B cell (primary cell): Measurements from ENCODE around the gene GEMIN7. TPM values are rescaled to one million over a fixed set of nuclear protein-coding genes. Genes with fewer than 3 reads are reported as not detected.
A peak's percentile ranks its signal among the peaks of the same experiment; 100 is the strongest.

Experiments used
- ATAC-seq: fragments of 200-7000 bp; cut with Tn5 transposase; one replicate; pipeline ENCODE4 v1.10.0; 2021; ENCODE audit warnings: low read depth, mild to moderate bottlenecking, moderate number of reproducible peaks, moderate library complexity
- CTCF ChIA-PET: fragments of 350-600 bp; sonication (Branson Sonifier 250); formaldehyde crosslinking; loops from one replicate; lab custom pipeline; 2021; ENCODE audit warnings: antibody characterized with exemption, inconsistent platforms; lab: Charles Lee
- POLR2A ChIA-PET: fragments of 350-600 bp; sonication (Branson Sonifier 250); formaldehyde crosslinking; loops from one replicate; lab custom pipeline; 2021; ENCODE audit warnings: antibody characterized with exemption; lab: Charles Lee
- DNase-seq: peaks from one replicate; pipeline ENCODE4 v3.0.0; 2013
- H2AFZ ChIP-seq: 2 replicates; pipeline ENCODE4 v1.6.1; 2012; ENCODE audit warnings: mild to moderate bottlenecking, low read depth, low read length; ENCODE audit not compliant: insufficient read depth, poor library complexity, severe bottlenecking
- H3K27ac ChIP-seq, 2 donors: 1 replicate in 1 of 2; 2 replicates in 1 of 2; pipeline ENCODE4 v1.5.1; 2012 to 2013; ENCODE audit warnings: low read length in 2 of 2, mild to moderate bottlenecking in 2 of 2, moderate library complexity in 1 of 2
- H3K27me3 ChIP-seq, 4 experiments: fragments of 200-600 bp in 1 of 4; sonication (generic) in 1 of 4; replicated peaks in 1 of 4; 1 replicate in 2 of 4; 2 replicates in 2 of 4; pipeline versions ENCODE4 v1.6.1 to v1.7.0; 2013 to 2016; ENCODE audit warnings: low read length in 3 of 4, mild to moderate bottlenecking in 2 of 4, mixed read lengths in 1 of 4, moderate library complexity in 1 of 4; ENCODE audit not compliant: insufficient read depth in 4 of 4, control insufficient read depth in 3 of 4; ENCODE audit errors: control extremely low read depth in 1 of 4
- H3K36me3 ChIP-seq, 2 experiments: replicated peaks in 1 of 2; 1 replicate in 1 of 2; 2 replicates in 1 of 2; pipeline versions ENCODE4 v1.6.1 to v1.7.1; 2013; ENCODE audit warnings: low read length in 1 of 2; ENCODE audit not compliant: insufficient read depth in 2 of 2, control insufficient read depth in 1 of 2; ENCODE audit errors: control extremely low read depth in 1 of 2, extremely low read depth in 1 of 2
- H3K4me1 ChIP-seq, 2 donors: fragments of 200-600 bp in 1 of 2; sonication (generic) in 1 of 2; 1 replicate in 1 of 2; 2 replicates in 1 of 2; pipeline versions ENCODE4 v1.5.1 to v1.6.1; 2013 to 2017; ENCODE audit warnings: low read length in 2 of 2; ENCODE audit not compliant: control insufficient read depth in 2 of 2, insufficient read depth in 2 of 2
- H3K4me2 ChIP-seq: replicated peaks from 2 replicates; pipeline ENCODE3; 2012; ENCODE audit warnings: mild to moderate bottlenecking, low read depth, low read length; ENCODE audit not compliant: poor library complexity, severe bottlenecking
- H3K4me3 ChIP-seq, 5 experiments: fragments of 200-600 bp in 1 of 5; sonication (generic) in 1 of 5; 1 replicate in 3 of 5; 2 replicates in 2 of 5; pipeline versions ENCODE4 v1.5.1 to v1.7.0; 2011 to 2016; ENCODE audit warnings: low read length in 4 of 5, mild to moderate bottlenecking in 4 of 5, low read depth in 2 of 5, control low read depth in 1 of 5, moderate library complexity in 1 of 5; ENCODE audit not compliant: insufficient read depth in 1 of 5; ENCODE audit errors: control extremely low read depth in 1 of 5, extremely low read depth in 1 of 5
- H3K79me2 ChIP-seq: fragments of 200-600 bp; sonication (generic); one replicate; pipeline ENCODE4 v1.6.0; 2016; ENCODE audit warnings: low read length; ENCODE audit not compliant: control insufficient read depth, insufficient read depth
- H3K9ac ChIP-seq: fragments of 200-600 bp; sonication (generic); 2 replicates; pipeline ENCODE4 v1.6.1; 2017; ENCODE audit warnings: mild to moderate bottlenecking, low read length, moderate library complexity
- H3K9me3 ChIP-seq, 3 donors: one replicate each; pipeline versions ENCODE4 v1.6.1 to v1.7.1; 2013; ENCODE audit warnings: low read length in 2 of 3; ENCODE audit not compliant: control insufficient read depth in 2 of 3, insufficient read depth in 1 of 3; ENCODE audit errors: control extremely low read depth in 1 of 3
- H4K20me1 ChIP-seq: 2 replicates; pipeline ENCODE4 v1.6.0; 2012; ENCODE audit warnings: mild to moderate bottlenecking, low read length; ENCODE audit not compliant: insufficient read depth, control insufficient read depth, poor library complexity, severe bottlenecking
- H3K27ac Mint-ChIP-seq: one replicate; pipeline ENCODE4 v1.8.0; 2021; ENCODE audit warnings: mixed read lengths
- H3K27me3 Mint-ChIP-seq: one replicate; pipeline ENCODE4 v1.8.0; 2021; ENCODE audit warnings: mixed read lengths
- H3K4me1 Mint-ChIP-seq: one replicate; pipeline ENCODE4 v1.8.0; 2021; ENCODE audit warnings: mixed read lengths
- H3K4me3 Mint-ChIP-seq: one replicate; pipeline ENCODE4 v1.8.0; 2021; ENCODE audit warnings: mixed read lengths
- H3K9me3 Mint-ChIP-seq: one replicate; pipeline ENCODE4 v1.8.0; 2022; ENCODE audit warnings: mixed read lengths; ENCODE audit not compliant: insufficient read depth
- EZH2 ChIP-seq: IDR thresholded peaks from 2 replicates; pipeline ENCODE4 v1.6.1; 2012; ENCODE audit warnings: borderline replicate concordance, low read depth, mild to moderate bottlenecking, moderate library complexity, low read length; ENCODE audit not compliant: insufficient read depth, poor library complexity, severe bottlenecking
- WGBS: methylation state at CpG from one replicate; pipeline ENCODE4 v1.1.5; 2013; ENCODE audit warnings: missing lambda C conversion rate; ENCODE audit not compliant: insufficient coverage; 5-methylcytosine and 5-hydroxymethylcytosine counted together
- intact Hi-C: fragments of 100-400 bp; cut with micrococcal nuclease; formaldehyde crosslinking; loops from one replicate; pipeline ENCODE4 v1.10.0; 2022
- polyA minus RNA-seq: library from RNA; depleted of rRNA, polyadenylated mRNA; stranded (reverse); fragments of >200 nt; gene quantifications from 2 replicates; pipeline ENCODE4 v1.2.3, GENCODE V29; 2012
- polyA plus RNA-seq: library from polyadenylated mRNA; depleted of rRNA; stranded (reverse); fragments of >200 nt; gene quantifications from 2 replicates; pipeline ENCODE4 v1.2.3, GENCODE V29; 2012
- total RNA-seq, 2 donors: library from RNA; stranded (reverse); fragments of 120-200 nt in 1 of 2; gene quantifications; 1 replicate in 1 of 2; 2 replicates in 1 of 2; pipeline versions ENCODE4 v1.2.3 to v1.2.4, GENCODE V29; 2013 to 2022
- TF ChIP-seq, protein P1 (sequence below): fragments of 200-600 bp; IDR thresholded peaks from one replicate; pipeline ENCODE4 v1.8.0; 2022; ENCODE audit warnings: antibody characterized with exemption, mild to moderate bottlenecking

GEMIN7 gene
- total RNA-seq (38.2 and 43.0 TPM in 2 replicates), polyA plus RNA-seq (71.9 and 89.4 TPM in 2 replicates), polyA minus RNA-seq (27.0 and 34.6 TPM in 2 replicates)
- 30.7 TPM for total RNA-seq (2013)

DNA sequence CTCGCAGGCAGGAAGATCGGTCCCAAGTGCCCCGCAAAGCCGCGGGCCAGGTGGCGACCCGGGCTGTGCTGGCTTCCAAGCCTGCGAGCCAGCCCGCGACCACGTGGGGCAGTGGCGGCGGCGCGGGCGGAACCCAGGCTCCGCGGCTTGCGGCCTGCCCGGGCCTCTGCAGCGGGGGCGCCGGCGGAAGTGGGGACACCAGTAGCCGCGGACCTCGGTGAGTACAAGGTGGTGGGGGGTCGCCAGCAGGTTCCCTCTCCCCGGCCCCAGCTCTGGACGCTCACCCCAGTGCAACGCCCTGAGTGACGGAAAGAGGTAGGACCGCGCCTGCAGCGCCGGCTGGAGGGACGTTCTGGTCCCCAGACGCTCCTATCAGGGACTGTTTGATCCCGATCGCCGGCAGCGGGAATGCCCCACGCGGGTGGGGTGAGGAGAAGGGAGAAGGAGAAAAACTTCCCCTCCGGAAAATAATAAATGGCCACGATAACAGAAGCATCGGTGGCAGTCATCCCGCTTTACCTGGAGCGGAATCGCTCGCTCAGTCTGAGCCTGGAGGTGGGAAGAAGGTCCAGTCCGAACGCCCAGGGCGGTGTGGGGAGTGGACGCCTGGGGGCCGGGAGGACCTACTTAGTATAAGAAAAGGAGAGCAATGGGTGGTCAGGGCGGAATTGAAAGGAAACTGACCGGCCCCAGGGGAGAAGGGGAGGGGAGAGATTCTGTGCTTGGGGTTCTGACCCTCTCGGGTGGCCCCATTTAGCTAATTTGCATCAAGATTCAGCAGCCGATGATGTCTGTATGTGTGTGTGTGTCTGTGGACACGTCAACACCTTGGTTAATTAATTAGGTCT lies at the start of gene GEMIN7:
TSS of gene GEMIN7 (plus strand) at position 198 of the 848 bp plus-strand sequence. CDS start 10,855 bp downstream, outside the sequence.
- H3K36me3 ChIP-seq = peaks cover 0 to 24% of the 10 kb centered on the region in 2 experiments
- peak within 1 kb of the TSS; percentile 94 for H3K27ac Mint-ChIP-seq
- intact Hi-C loops = loop anchor here (1.0 to 5.0 kb wide), 4 partner anchors 12 to 327 kb away; partner anchors contain the start of gene CLASRP
- DNase-seq (peak; percentile 86), ATAC-seq (peak; percentile 15)
- peak within 1 kb of the TSS; percentile 92 for H3K9ac ChIP-seq
- H3K27me3 ChIP-seq = no peaks in the 10 kb centered on the region
- no peak for TF ChIP-seq EZH2
- TF ChIP-seq, protein P1, sequence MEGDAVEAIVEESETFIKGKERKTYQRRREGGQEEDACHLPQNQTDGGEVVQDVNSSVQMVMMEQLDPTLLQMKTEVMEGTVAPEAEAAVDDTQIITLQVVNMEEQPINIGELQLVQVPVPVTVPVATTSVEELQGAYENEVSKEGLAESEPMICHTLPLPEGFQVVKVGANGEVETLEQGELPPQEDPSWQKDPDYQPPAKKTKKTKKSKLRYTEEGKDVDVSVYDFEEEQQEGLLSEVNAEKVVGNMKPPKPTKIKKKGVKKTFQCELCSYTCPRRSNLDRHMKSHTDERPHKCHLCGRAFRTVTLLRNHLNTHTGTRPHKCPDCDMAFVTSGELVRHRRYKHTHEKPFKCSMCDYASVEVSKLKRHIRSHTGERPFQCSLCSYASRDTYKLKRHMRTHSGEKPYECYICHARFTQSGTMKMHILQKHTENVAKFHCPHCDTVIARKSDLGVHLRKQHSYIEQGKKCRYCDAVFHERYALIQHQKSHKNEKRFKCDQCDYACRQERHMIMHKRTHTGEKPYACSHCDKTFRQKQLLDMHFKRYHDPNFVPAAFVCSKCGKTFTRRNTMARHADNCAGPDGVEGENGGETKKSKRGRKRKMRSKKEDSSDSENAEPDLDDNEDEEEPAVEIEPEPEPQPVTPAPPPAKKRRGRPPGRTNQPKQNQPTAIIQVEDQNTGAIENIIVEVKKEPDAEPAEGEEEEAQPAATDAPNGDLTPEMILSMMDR = peak; percentile 11
- H3K79me2 ChIP-seq = peaks cover 86% of the 10 kb centered on the region
- H3K9me3 Mint-ChIP-seq = no peaks in the 10 kb centered on the region
- peak within 1 kb of the TSS; percentile 98 for H3K4me3 Mint-ChIP-seq
- ChIA-PET CTCF (interaction anchor here (0.7 to 2.4 kb wide), 10 partner anchors 11 to 125 kb away, joined by 3 to 8 read pairs (median 4); partner anchors contain the start of gene PPP1R37), POLR2A (interaction anchor here (0.9 to 4.1 kb wide), 4 partner anchors 13 to 99 kb away, joined by 3 to 28 read pairs (median 6); partner anchors contain the start of genes BLOC1S3, PPP1R37 and TRAPPC6A)
- peaks cover 40 to 49% of the 10 kb centered on the region in 2 donors for H3K4me1 ChIP-seq
- under 1% methylated on average over 50 of the region's 61 CpGs for WGBS
- peak within 1 kb of the TSS; percentile 71 to 98 (median 77) for H3K4me3 ChIP-seq
- H2AFZ ChIP-seq = peak within 1 kb of the TSS; percentile 95
- H3K9me3 ChIP-seq = no peaks in the 10 kb centered on the region
- H3K4me1 Mint-ChIP-seq = peaks cover 53% of the 10 kb centered on the region
- peak within 1 kb of the TSS; percentile 92 for H3K4me2 ChIP-seq
- no peaks in the 10 kb centered on the region for H3K27me3 Mint-ChIP-seq
- peaks cover 32% of the 10 kb centered on the region for H4K20me1 ChIP-seq
- peak within 1 kb of the TSS; percentile 62 to 92 for H3K27ac ChIP-seq

DNA sequence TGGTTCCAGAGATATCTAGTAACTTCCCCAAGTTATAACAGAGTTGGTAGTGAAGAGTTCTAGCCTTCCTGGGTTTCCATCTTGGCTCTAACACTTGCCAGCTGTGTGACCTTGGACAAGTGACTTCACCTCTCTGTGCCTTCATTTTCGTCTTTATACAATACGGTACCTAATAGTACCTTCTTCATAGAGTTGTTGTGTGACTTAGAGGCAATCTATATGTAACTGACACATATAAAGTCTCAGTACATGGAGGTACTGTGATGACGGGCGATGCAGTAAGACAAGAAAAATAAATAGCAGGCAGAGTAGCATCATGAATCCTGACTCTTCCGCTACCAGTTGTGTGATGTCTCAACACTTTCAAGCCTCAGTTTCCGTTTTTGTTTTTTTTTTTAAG lies 48.2 kb upstream of the GEMIN7 start:
- Histone ChIP-seq H3K36me3 (peaks cover 15 to 72% of the 10 kb centered on the region in 2 experiments), H3K9me3 (peaks cover 0 to 5% (median 0%) of the 10 kb centered on the region in 3 donors), H3K9ac (no peak overlapping the region), H3K79me2 (peaks cover 27% of the 10 kb centered on the region), H2AFZ (no peak overlapping the region), H4K20me1 (no peaks in the 10 kb centered on the region), H3K27ac (no peak overlapping the region), H3K4me1 (no peaks in the 10 kb centered on the region), H3K27me3 (no peaks in the 10 kb centered on the region), H3K4me3 (no peak overlapping the region), H3K4me2 (no peak overlapping the region)
- H3K4me1 Mint-ChIP-seq = peaks cover 2% of the 10 kb centered on the region
- ATAC-seq (no peak), DNase-seq (no peak)
- CTCF ChIA-PET = no interaction called here
- WGBS = 100% methylated on average over 4 of the region's 6 CpGs
- H3K9me3 Mint-ChIP-seq = no peaks in the 10 kb centered on the region
- no peak for TF ChIP-seq EZH2
- TF ChIP-seq, protein P1 = no peak
- intact Hi-C loops = no loop called here
- no peaks in the 10 kb centered on the region for H3K27me3 Mint-ChIP-seq
- POLR2A ChIA-PET = no interaction called here
- no peak overlapping the region for H3K4me3 Mint-ChIP-seq
- no peak overlapping the region for H3K27ac Mint-ChIP-seq
